Measurements from ENCODE around the gene TNFRSF6B. TPM values are rescaled to one million over a fixed set of nuclear protein-coding genes. Genes with fewer than 3 reads are reported as not detected.

Gene TNFRSF6B
- total RNA-seq, 1 donor from 2014 or later: not detected

- H3K36me3 Mint-ChIP-seq: peaks cover 14% of the 10 kb centered on the region
- H3K27me3 Mint-ChIP-seq (ENCODE audit: low read depth): no peaks in the 10 kb centered on the region
- H3K9me3 Mint-ChIP-seq: no peaks in the 10 kb centered on the region
- no peak for DNase-seq (ENCODE audit: low spot score in 2 of 2, unreplicated experiment in 2 of 2)
- no peak for TF ChIP-seq CTCF (IDR thresholded peaks at IDR 0.05; ENCODE audit: unreplicated experiment)
- H3K27ac Mint-ChIP-seq: no peak overlapping the region
- H3K4me1 Mint-ChIP-seq: no peaks in the 10 kb centered on the region
- no peak overlapping the region for H3K4me3 Mint-ChIP-seq
These were observed 16.0 kb upstream of the TNFRSF6B start for GRCh38 chr20:63680427-63680826.

GRCh38 chr20:63680857-63681608, 15.4 kb upstream of the TNFRSF6B start:
- DNase-seq (ENCODE audit: low spot score in 2 of 2, unreplicated experiment in 2 of 2): no peak
- Mint-ChIP-seq H3K27me3 (ENCODE audit: low read depth) (no peaks in the 10 kb centered on the region), H3K4me1 (no peaks in the 10 kb centered on the region), H3K27ac (no peak overlapping the region), H3K4me3 (no peak overlapping the region), H3K9me3 (no peaks in the 10 kb centered on the region), H3K36me3 (peaks cover 10% of the 10 kb centered on the region)
- no peak for TF ChIP-seq CTCF (IDR thresholded peaks at IDR 0.05; ENCODE audit: unreplicated experiment)

GRCh38 chr20:63681609-63682142, 14.8 kb upstream of the TNFRSF6B start:
- no peak overlapping the region for H3K4me3 Mint-ChIP-seq

GRCh38 chr20:63682384-63683139, 13.9 kb upstream of the TNFRSF6B start:
- TF ChIP-seq CTCF (IDR thresholded peaks at IDR 0.05; ENCODE audit: unreplicated experiment): no peak
- no peaks in the 10 kb centered on the region for H3K36me3 Mint-ChIP-seq
- no peaks in the 10 kb centered on the region for H3K9me3 Mint-ChIP-seq
- no peaks in the 10 kb centered on the region for H3K4me1 Mint-ChIP-seq
- no peak overlapping the region for H3K4me3 Mint-ChIP-seq
- H3K27ac Mint-ChIP-seq: no peak overlapping the region
- DNase-seq (ENCODE audit: low spot score in 2 of 2, unreplicated experiment in 2 of 2): no peak
- no peaks in the 10 kb centered on the region for H3K27me3 Mint-ChIP-seq (ENCODE audit: low read depth)

More at GRCh38 chr20:63681609-63682142, 14.8 kb upstream of the TNFRSF6B start:
- TF ChIP-seq CTCF (IDR thresholded peaks at IDR 0.05; ENCODE audit: unreplicated experiment): no peak
- no peak overlapping the region for H3K27ac Mint-ChIP-seq
- DNase-seq (ENCODE audit: low spot score in 2 of 2, unreplicated experiment in 2 of 2): no peak
- no peaks in the 10 kb centered on the region for H3K27me3 Mint-ChIP-seq (ENCODE audit: low read depth)
- peaks cover 6% of the 10 kb centered on the region for H3K36me3 Mint-ChIP-seq
- no peaks in the 10 kb centered on the region for H3K9me3 Mint-ChIP-seq
- no peaks in the 10 kb centered on the region for H3K4me1 Mint-ChIP-seq

- no peaks in the 10 kb centered on the region for H3K4me1 Mint-ChIP-seq
- TF ChIP-seq CTCF (IDR thresholded peaks at IDR 0.05; ENCODE audit: unreplicated experiment): no peak
- H3K27ac Mint-ChIP-seq: no peak overlapping the region
- no peaks in the 10 kb centered on the region for H3K27me3 Mint-ChIP-seq (ENCODE audit: low read depth)
- H3K4me3 Mint-ChIP-seq: no peak overlapping the region
- DNase-seq (ENCODE audit: low spot score in 2 of 2, unreplicated experiment in 2 of 2): no peak
- H3K9me3 Mint-ChIP-seq: no peaks in the 10 kb centered on the region
- no peaks in the 10 kb centered on the region for H3K36me3 Mint-ChIP-seq
These were observed 11.0 kb upstream of the TNFRSF6B start for GRCh38 chr20:63685269-63686026.

Measured in mesothelial cell of epicardium (in vitro differentiated cells).